Liver (tissue), 3 donors: ENCODE results near the gene CPOX.

Experiments
- CTCF ChIP-seq: fragments of 150-350 bp; IDR thresholded peaks from 2 replicates; pipeline ENCODE4 v1.5.1; 2017; ENCODE audit warnings: improper control_type of control experiment, low read depth, low read length; ENCODE audit not compliant: missing input control
- FOXA2 ChIP-seq: IDR thresholded peaks from 2 replicates; pipeline ENCODE4 v1.6.1; 2016; ENCODE audit warnings: antibody characterized with exemption
- JUND ChIP-seq, 2 donors: IDR thresholded peaks; 2 replicates each; pipeline ENCODE4 v1.6.1; 2016; ENCODE audit warnings: antibody characterized with exemption in 2 of 2
- TF ChIP-seq, protein P1 (sequence below): IDR thresholded peaks from 2 replicates; pipeline ENCODE4 v1.6.1; 2016; ENCODE audit warnings: antibody characterized with exemption
- TF ChIP-seq, protein P2 (sequence below): IDR thresholded peaks from 2 replicates; pipeline ENCODE4 v1.6.1; 2016; ENCODE audit warnings: antibody characterized with exemption
- donor health status: healthy.
- donor health status: healthy.

- TF ChIP-seq CTCF (no peak), JUND (IDR thresholded peaks at IDR 0.05) (no peak), FOXA2 (no peak)
- TF ChIP-seq, protein P1, sequence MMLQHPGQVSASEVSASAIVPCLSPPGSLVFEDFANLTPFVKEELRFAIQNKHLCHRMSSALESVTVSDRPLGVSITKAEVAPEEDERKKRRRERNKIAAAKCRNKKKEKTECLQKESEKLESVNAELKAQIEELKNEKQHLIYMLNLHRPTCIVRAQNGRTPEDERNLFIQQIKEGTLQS, result no peak
- TF ChIP-seq, protein P2, sequence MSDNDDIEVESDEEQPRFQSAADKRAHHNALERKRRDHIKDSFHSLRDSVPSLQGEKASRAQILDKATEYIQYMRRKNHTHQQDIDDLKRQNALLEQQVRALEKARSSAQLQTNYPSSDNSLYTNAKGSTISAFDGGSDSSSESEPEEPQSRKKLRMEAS, result no peak
Observed at GRCh38 chr3:98608029-98608428, 14.6 kb upstream of the CPOX start.
